ENCODE results near the gene SLC8A1. TPM values are rescaled to one million over a fixed set of nuclear protein-coding genes. Genes with fewer than 3 reads are reported as not detected.

SLC8A1 gene
- total RNA-seq, 1 experiment from 2014 or later = 1.7 TPM

DNA sequence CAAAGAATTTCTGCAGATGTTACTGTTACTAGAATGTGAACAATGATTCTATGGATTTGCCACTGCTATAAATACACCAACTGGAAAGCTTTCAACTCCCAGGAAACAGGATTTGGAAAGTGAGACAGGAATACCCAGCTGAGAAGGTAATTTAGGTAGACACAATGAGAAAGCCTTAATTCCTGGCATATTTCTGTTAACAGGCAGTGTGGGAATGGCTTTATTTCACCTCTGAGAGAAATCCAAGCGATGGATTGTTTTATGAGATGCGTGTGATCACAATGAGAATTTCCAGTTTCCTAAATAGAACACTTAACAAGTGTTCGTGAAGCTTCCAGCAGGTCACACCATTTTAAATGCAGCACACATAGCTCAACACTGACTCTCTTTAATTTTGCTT, 133.0 kb downstream of the SLC8A1 start:
- no peak overlapping the region for H2BK120ac ChIP-seq (ENCODE audit: low read depth, low read length, poor library complexity, severe bottlenecking)
- H3K9me3 ChIP-seq (ENCODE audit: control insufficient read depth, low read depth, low read length) = no peaks in the 10 kb centered on the region
- no peak overlapping the region for H4K91ac ChIP-seq (ENCODE audit: insufficient read length, low read depth, low read length)
- H3K9me3 Mint-ChIP-seq = peaks cover 8 to 14% of the 10 kb centered on the region in 2 experiments; a peak in 4 of 5 replicates
- H3K9ac ChIP-seq (ENCODE audit: extremely low read depth, insufficient read length, low read length) = no peak overlapping the region
- no peak overlapping the region for H3K4ac ChIP-seq (ENCODE audit: low read depth, low read length)
- H2BK5ac ChIP-seq (ENCODE audit: insufficient read length, low read length) = no peak overlapping the region
- no peaks in the 10 kb centered on the region for H3K27me3 Mint-ChIP-seq (ENCODE audit: low read depth)
- H3K79me2 ChIP-seq (ENCODE audit: insufficient read depth, low read length) = no peaks in the 10 kb centered on the region
- WGBS (ENCODE audit: extremely low coverage, insufficient read length, low lambda C conversion rate) = no CpG with 5 or more reads among the region's 3 CpGs
- H3K14ac ChIP-seq (ENCODE audit: insufficient read depth, low read length) = no peak overlapping the region
- H2AK5ac ChIP-seq (ENCODE audit: insufficient read length, low read length) = no peak overlapping the region
- no peak overlapping the region for H3T11ph ChIP-seq (ENCODE audit: low read length)
- no peak overlapping the region for H4K8ac ChIP-seq (replicated peaks; ENCODE audit: insufficient read length, low read depth, low read length)
- no peak overlapping the region for H3K27ac Mint-ChIP-seq
- H3K36me3 Mint-ChIP-seq (ENCODE audit: insufficient read depth in 1 of 3, low read depth in 3 of 3) = peaks cover 0 to 10% (median 0%) of the 10 kb centered on the region in 3 experiments; a peak in 3 of 7 replicates
- H3K4me2 ChIP-seq (ENCODE audit: insufficient read depth, insufficient read length, low read length) = no peak overlapping the region
- H2BK12ac ChIP-seq (ENCODE audit: insufficient read length, low read depth, low read length) = no peak overlapping the region
- H3K23me2 ChIP-seq (ENCODE audit: insufficient read length, low read depth, low read length, poor library complexity, severe bottlenecking) = no peaks in the 10 kb centered on the region
- no peak overlapping the region for H4K5ac ChIP-seq (ENCODE audit: insufficient read length, low read depth, low read length)
- H3K4me3 Mint-ChIP-seq = no peak overlapping the region
- H3K79me1 ChIP-seq (ENCODE audit: insufficient read depth, low read depth, low read length, poor library complexity, severe bottlenecking) = no peaks in the 10 kb centered on the region
- H2BK15ac ChIP-seq (ENCODE audit: low read depth, low read length) = no peak overlapping the region
- DNase-seq = no peak
- H3K23ac ChIP-seq (ENCODE audit: insufficient read length, low read depth, low read length) = no peak overlapping the region
- no peaks in the 10 kb centered on the region for H4K20me1 ChIP-seq (ENCODE audit: control insufficient read depth, insufficient read depth, insufficient read length)
- H3K4me1 Mint-ChIP-seq = peaks cover 0 to 10% of the 10 kb centered on the region in 2 experiments; a peak in 2 of 4 replicates
- H3K27me3 ChIP-seq (ENCODE audit: insufficient read depth, low read length) = no peaks in the 10 kb centered on the region
- TF ChIP-seq, protein P1, sequence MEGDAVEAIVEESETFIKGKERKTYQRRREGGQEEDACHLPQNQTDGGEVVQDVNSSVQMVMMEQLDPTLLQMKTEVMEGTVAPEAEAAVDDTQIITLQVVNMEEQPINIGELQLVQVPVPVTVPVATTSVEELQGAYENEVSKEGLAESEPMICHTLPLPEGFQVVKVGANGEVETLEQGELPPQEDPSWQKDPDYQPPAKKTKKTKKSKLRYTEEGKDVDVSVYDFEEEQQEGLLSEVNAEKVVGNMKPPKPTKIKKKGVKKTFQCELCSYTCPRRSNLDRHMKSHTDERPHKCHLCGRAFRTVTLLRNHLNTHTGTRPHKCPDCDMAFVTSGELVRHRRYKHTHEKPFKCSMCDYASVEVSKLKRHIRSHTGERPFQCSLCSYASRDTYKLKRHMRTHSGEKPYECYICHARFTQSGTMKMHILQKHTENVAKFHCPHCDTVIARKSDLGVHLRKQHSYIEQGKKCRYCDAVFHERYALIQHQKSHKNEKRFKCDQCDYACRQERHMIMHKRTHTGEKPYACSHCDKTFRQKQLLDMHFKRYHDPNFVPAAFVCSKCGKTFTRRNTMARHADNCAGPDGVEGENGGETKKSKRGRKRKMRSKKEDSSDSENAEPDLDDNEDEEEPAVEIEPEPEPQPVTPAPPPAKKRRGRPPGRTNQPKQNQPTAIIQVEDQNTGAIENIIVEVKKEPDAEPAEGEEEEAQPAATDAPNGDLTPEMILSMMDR (conservative IDR thresholded peaks at IDR 0.05) = no peak
- no peaks in the 10 kb centered on the region for H3K4me1 ChIP-seq (ENCODE audit: insufficient read depth, low read length)
- no peak overlapping the region for H3K56ac ChIP-seq (ENCODE audit: insufficient read length, low read depth, low read length)
- H3K27ac ChIP-seq (ENCODE audit: insufficient read length, low read depth, low read length) = no peak overlapping the region
- H2AFZ ChIP-seq (ENCODE audit: low read length) = no peak overlapping the region
- no peak overlapping the region for H2BK20ac ChIP-seq (ENCODE audit: low read depth, low read length, poor library complexity, severe bottlenecking)
- H3K18ac ChIP-seq (ENCODE audit: insufficient read length, low read depth, low read length) = no peak overlapping the region

Data from H9 (cell line).